GM18499 (cell line): Measurements from ENCODE around the gene SNORC.

Experiments
- ATAC-seq: cut with Tn5 transposase; IDR thresholded peaks from one replicate; pipeline ENCODE4 v1.9.1; 2021; ENCODE audit warnings: moderate number of reproducible peaks; ENCODE audit not compliant: insufficient read depth, unreplicated experiment

SNORC gene

GRCh38 chr2:232880764-232881351, 10.8 kb downstream of the SNORC start:
- ATAC-seq, result no peak

- no peak for ATAC-seq
Measured at GRCh38 chr2:232882085-232882484, 12.0 kb downstream of the SNORC start.

- no peak for ATAC-seq
Measured at GRCh38 chr2:232882505-232883115, 12.5 kb downstream of the SNORC start.

- no peak for ATAC-seq
Measured at GRCh38 chr2:232883116-232883721, 13.2 kb downstream of the SNORC start.

GRCh38 chr2:232884001-232884421, 13.9 kb downstream of the SNORC start:
- ATAC-seq, result no peak

GRCh38 chr2:232884549-232885263, 14.6 kb downstream of the SNORC start:
- no peak for ATAC-seq

GRCh38 chr2:232885264-232885961, 15.3 kb downstream of the SNORC start:
- no peak for ATAC-seq

GRCh38 chr2:232886176-232886575, 16.1 kb downstream of the SNORC start:
- ATAC-seq, result no peak

- no peak for ATAC-seq
Measured at GRCh38 chr2:232886632-232887031, 16.6 kb downstream of the SNORC start.

- no peak for ATAC-seq
Measured at GRCh38 chr2:232887171-232887850, 17.2 kb downstream of the SNORC start.

- no peak for ATAC-seq
Measured at GRCh38 chr2:232888099-232888836, 18.2 kb downstream of the SNORC start.

GRCh38 chr2:232888839-232889529, 18.9 kb downstream of the SNORC start:
- ATAC-seq, result no peak

GRCh38 chr2:232889876-232890401, 19.9 kb downstream of the SNORC start:
- no peak for ATAC-seq

GRCh38 chr2:232890536-232890895, 20.5 kb downstream of the SNORC start:
- ATAC-seq, result no peak

- ATAC-seq, result no peak
Measured at GRCh38 chr2:232890896-232891601, 21.0 kb downstream of the SNORC start.

- no peak for ATAC-seq
Measured at GRCh38 chr2:232891621-232892071, 21.6 kb downstream of the SNORC start.

GRCh38 chr2:232892221-232892620, 22.2 kb downstream of the SNORC start:
- no peak for ATAC-seq

GRCh38 chr2:232892843-232893242, 22.8 kb downstream of the SNORC start:
- ATAC-seq, result no peak
